Measurements from ENCODE around the gene PHF10.

Gene PHF10

GRCh38 chr6:169763308-169763707 lies 39.0 kb upstream of the PHF10 start:
- Histone ChIP-seq H3K9ac (no peak overlapping the region), H2AFZ (ENCODE audit: low read depth) (no peak overlapping the region), H3K4me2 (no peak overlapping the region), H3K4me1 (ENCODE audit: low read depth, poor library complexity, severe bottlenecking) (peaks cover 10% of the 10 kb centered on the region), H3K27me3 (ENCODE audit: insufficient read depth, low read depth) (no peaks in the 10 kb centered on the region), H3K36me3 (ENCODE audit: insufficient read depth) (no peaks in the 10 kb centered on the region), H3K27ac (no peak overlapping the region), H4K20me1 (ENCODE audit: insufficient read depth) (no peaks in the 10 kb centered on the region), H3K79me2 (ENCODE audit: insufficient read depth, low read depth) (no peaks in the 10 kb centered on the region), H3K4me3 (IDR thresholded peaks at IDR 0.05; ENCODE audit: insufficient read depth, low read depth, low read length) (no peak overlapping the region)
- no peak for TF ChIP-seq CTCF (conservative IDR thresholded peaks at IDR 0.05; ENCODE audit: low read depth, low read length)

GRCh38 chr6:169755162-169755561 lies 30.9 kb upstream of the PHF10 start:
- no peaks in the 10 kb centered on the region for H3K36me3 ChIP-seq (ENCODE audit: insufficient read depth)
- H4K20me1 ChIP-seq (ENCODE audit: insufficient read depth): no peaks in the 10 kb centered on the region
- TF ChIP-seq CTCF (conservative IDR thresholded peaks at IDR 0.05; ENCODE audit: low read depth, low read length): no peak
- H3K79me2 ChIP-seq (ENCODE audit: insufficient read depth, low read depth): peaks cover 11% of the 10 kb centered on the region; the same call in 1 of the 2 replicates
- no peak overlapping the region for H3K27ac ChIP-seq
- no peak overlapping the region for H3K9ac ChIP-seq
- peaks cover 5% of the 10 kb centered on the region for H3K4me1 ChIP-seq (ENCODE audit: low read depth, poor library complexity, severe bottlenecking)
- no peak overlapping the region for H3K4me3 ChIP-seq (IDR thresholded peaks at IDR 0.05; ENCODE audit: insufficient read depth, low read depth, low read length)
- H3K4me2 ChIP-seq: no peak overlapping the region
- H2AFZ ChIP-seq (ENCODE audit: low read depth): no peak overlapping the region
- H3K27me3 ChIP-seq (ENCODE audit: insufficient read depth, low read depth): no peaks in the 10 kb centered on the region

GRCh38 chr6:169752074-169752623 lies 27.8 kb upstream of the PHF10 start:
- TF ChIP-seq CTCF (conservative IDR thresholded peaks at IDR 0.05; ENCODE audit: low read depth, low read length): no peak

GRCh38 chr6:169751242-169752073 lies 27.2 kb upstream of the PHF10 start, which contains the start of the genes DYNLT2 and ERMARD:
DYNLT2 (minus strand) TSS chr6:169751572; CDS start chr6:169751458, 114 bp downstream.
ERMARD (plus strand) TSS chr6:169751622; CDS start chr6:169751658, 36 bp downstream.
- Histone ChIP-seq H3K79me2 (ENCODE audit: insufficient read depth, low read depth) (peaks cover 16% of the 10 kb centered on the region; the same call in 1 of the 2 replicates), H3K9ac (peak within 1 kb of the TSS; percentile 95)
- TF ChIP-seq CTCF (conservative IDR thresholded peaks at IDR 0.05; ENCODE audit: low read depth, low read length): no peak

More at GRCh38 chr6:169752074-169752623, 27.8 kb upstream of the PHF10 start:
- peak overlapping the region; percentile 95 for H3K9ac ChIP-seq
- H3K4me1 ChIP-seq (ENCODE audit: low read depth, poor library complexity, severe bottlenecking): peaks cover 8% of the 10 kb centered on the region
- no peak overlapping the region for H3K4me3 ChIP-seq (IDR thresholded peaks at IDR 0.05; ENCODE audit: insufficient read depth, low read depth, low read length)
- H4K20me1 ChIP-seq (ENCODE audit: insufficient read depth): no peaks in the 10 kb centered on the region
- H3K27me3 ChIP-seq (ENCODE audit: insufficient read depth, low read depth): no peaks in the 10 kb centered on the region
- peak overlapping the region; percentile 59 for H3K4me2 ChIP-seq
- peaks cover 16% of the 10 kb centered on the region; the same call in 1 of the 2 replicates for H3K79me2 ChIP-seq (ENCODE audit: insufficient read depth, low read depth)
- H3K27ac ChIP-seq: peak overlapping the region; percentile 88
- peak overlapping the region; percentile 60 for H2AFZ ChIP-seq (ENCODE audit: low read depth)
- H3K36me3 ChIP-seq (ENCODE audit: insufficient read depth): no peaks in the 10 kb centered on the region

More at GRCh38 chr6:169751242-169752073, 27.2 kb upstream of the PHF10 start, which contains the start of the genes DYNLT2 and ERMARD:
- no peaks in the 10 kb centered on the region for H3K36me3 ChIP-seq (ENCODE audit: insufficient read depth)
- peak within 1 kb of the TSS; percentile 98 for H3K4me2 ChIP-seq
- peak within 1 kb of the TSS; percentile 88 for H3K27ac ChIP-seq
- peak within 1 kb of the TSS; percentile 60 for H2AFZ ChIP-seq (ENCODE audit: low read depth)
- no peaks in the 10 kb centered on the region for H3K27me3 ChIP-seq (ENCODE audit: insufficient read depth, low read depth)
- no peaks in the 10 kb centered on the region for H4K20me1 ChIP-seq (ENCODE audit: insufficient read depth)
- peaks cover 8% of the 10 kb centered on the region for H3K4me1 ChIP-seq (ENCODE audit: low read depth, poor library complexity, severe bottlenecking)
- no peak within 1 kb of the TSS for H3K4me3 ChIP-seq (IDR thresholded peaks at IDR 0.05; ENCODE audit: insufficient read depth, low read depth, low read length)
